Panc1 (cell line): ENCODE results near the gene ESRRB. TPM values are rescaled to one million over a fixed set of nuclear protein-coding genes. Genes with fewer than 3 reads are reported as not detected.

Source experiments
- ATAC-seq: fragments of 200-7000 bp; cut with Tn5 transposase; 2 replicates; pipeline ENCODE4 v1.9.1; 2020; ENCODE audit warnings: mild to moderate bottlenecking, moderate library complexity
- BruUV-seq: library from RNA; stranded (reverse); fragments of 400-500 nt; replicated peaks from 2 replicates; lab custom pipeline; 2021; lab: Mats Ljungman, UMichigan
- CTCF ChIA-PET: fragments of 300-600 bp; sonication (Branson Sonifier 250); formaldehyde crosslinking; loops from one replicate; lab custom pipeline; 2022; ENCODE audit warnings: antibody characterized with exemption; lab: Charles Lee
- POLR2A ChIA-PET: fragments of 300-600 bp; sonication (Branson Sonifier 250); formaldehyde crosslinking; loops from one replicate; lab custom pipeline; 2022; ENCODE audit warnings: antibody characterized with exemption; lab: Charles Lee
- DNase-seq: peaks from one replicate; pipeline ENCODE4 v3.0.0-alpha.2; 2010; ENCODE audit warnings: low read depth, low spot score
- H3K27ac ChIP-seq: 2 replicates; pipeline ENCODE4 v1.5.1; 2011; ENCODE audit warnings: mild to moderate bottlenecking, low read length, inconsistent platforms
- H3K27me3 ChIP-seq: fragments of 200-500 bp; sonication (Bioruptor generic); 2 replicates; pipeline ENCODE4 v1.6.0; 2014; ENCODE audit warnings: low read length, inconsistent platforms; ENCODE audit not compliant: control insufficient read depth, insufficient read depth
- H3K36me3 ChIP-seq: fragments of 200-500 bp; sonication (Bioruptor generic); 2 replicates; pipeline ENCODE4 v1.5.1; 2014; ENCODE audit warnings: inconsistent platforms, mild to moderate bottlenecking, low read length, moderate library complexity; ENCODE audit not compliant: control insufficient read depth, insufficient read depth
- H3K4me1 ChIP-seq: 2 replicates; pipeline ENCODE4 v1.5.1; 2011; ENCODE audit warnings: inconsistent platforms, mild to moderate bottlenecking, low read length, moderate library complexity; ENCODE audit not compliant: control insufficient read depth, insufficient read depth
- H3K4me3 ChIP-seq, 2 experiments: 2 replicates each; pipeline ENCODE4 v1.5.1; 2011 to 2012; ENCODE audit warnings: low read depth in 2 of 2, low read length in 2 of 2, mild to moderate bottlenecking in 2 of 2, inconsistent platforms in 1 of 2, moderate library complexity in 1 of 2
- H3K9me3 ChIP-seq: fragments of 200-500 bp; sonication (Bioruptor generic); 2 replicates; pipeline ENCODE4 v1.5.1; 2014; ENCODE audit warnings: low read depth, mild to moderate bottlenecking, inconsistent platforms, low read length, moderate library complexity; ENCODE audit not compliant: control insufficient read depth, insufficient read depth
- POLR2AphosphoS5 ChIP-seq: IDR thresholded peaks from 2 replicates; pipeline ENCODE4 v1.6.1; 2012; ENCODE audit warnings: mild to moderate bottlenecking, low read depth, low read length, moderate library complexity
- SIN3A ChIP-seq: IDR thresholded peaks from 2 replicates; pipeline ENCODE4 v1.6.1; 2012; ENCODE audit warnings: low read depth, mild to moderate bottlenecking, low read length, moderate library complexity, borderline replicate concordance; ENCODE audit not compliant: insufficient read depth
- TCF7L2 ChIP-seq: IDR thresholded peaks from 2 replicates; pipeline ENCODE4 v1.6.1; 2011; ENCODE audit warnings: mild to moderate bottlenecking, low read depth, low read length, inconsistent platforms
- in situ Hi-C: cut with HindIII; loops from 2 replicates; pipeline ENCODE4 v1.10.0; 2016; ENCODE audit warnings: low sequenced_read_pairs, low pct_unique_long_range_greater_than_20kb
- intact Hi-C: fragments of 100-400 bp; cut with micrococcal nuclease; formaldehyde crosslinking; loops from one replicate; pipeline ENCODE4 v1.10.0; 2022; ENCODE audit not compliant: unreplicated experiment
- total RNA-seq: library from RNA; stranded (reverse); gene quantifications from one replicate; pipeline ENCODE4 v1.2.1, GENCODE V29; 2021; ENCODE audit not compliant: unreplicated experiment
- TF ChIP-seq, protein P1 (sequence below), 2 experiments: IDR thresholded peaks; 2 replicates each; pipeline ENCODE4 v1.6.1; 2011 to 2012; ENCODE audit warnings: low read depth in 2 of 2, control low read depth in 1 of 2, low read length in 1 of 2, mild to moderate bottlenecking in 1 of 2, moderate library complexity in 1 of 2; ENCODE audit not compliant: insufficient read depth in 1 of 2
- TF ChIP-seq, protein P2 (sequence below): fragments of 450-650 bp; IDR thresholded peaks from 2 replicates; pipeline ENCODE4 v1.5.1; 2017; ENCODE audit warnings: mild to moderate bottlenecking

The ESRRB gene
- total RNA-seq, 1 experiment from 2014 or later, result not detected

DNA sequence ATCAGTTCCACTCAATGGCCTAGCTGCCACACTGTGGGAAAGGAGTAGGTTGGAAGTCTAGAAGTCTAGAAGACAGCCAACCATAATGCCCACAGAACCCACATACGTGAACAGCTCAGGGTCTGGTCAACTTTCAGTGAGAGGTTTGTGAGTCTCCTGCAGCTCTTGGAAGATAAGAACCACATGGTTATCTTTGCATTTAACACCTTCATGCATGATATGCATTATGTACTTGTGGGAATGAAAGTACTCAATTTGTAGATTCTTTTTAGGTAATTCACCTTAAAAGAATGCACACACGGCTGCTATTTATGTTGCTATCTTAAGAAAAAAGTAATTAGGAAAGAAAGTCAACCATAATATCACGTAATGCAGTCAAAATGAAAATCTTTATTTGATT, 126.7 kb downstream of the ESRRB start:
- H3K27ac ChIP-seq, result no peak overlapping the region
- H3K36me3 ChIP-seq, result no peaks in the 10 kb centered on the region
- no peak for ATAC-seq
- no peak overlapping the region for H3K4me3 ChIP-seq
- CTCF ChIA-PET, result no interaction called here
- in situ Hi-C loops (no loop called here), intact Hi-C loops (no loop called here)
- no TSS peak for BruUV-seq
- H3K4me1 ChIP-seq, result no peaks in the 10 kb centered on the region
- no peak for DNase-seq
- H3K9me3 ChIP-seq, result no peaks in the 10 kb centered on the region
- TF ChIP-seq, protein P1, sequence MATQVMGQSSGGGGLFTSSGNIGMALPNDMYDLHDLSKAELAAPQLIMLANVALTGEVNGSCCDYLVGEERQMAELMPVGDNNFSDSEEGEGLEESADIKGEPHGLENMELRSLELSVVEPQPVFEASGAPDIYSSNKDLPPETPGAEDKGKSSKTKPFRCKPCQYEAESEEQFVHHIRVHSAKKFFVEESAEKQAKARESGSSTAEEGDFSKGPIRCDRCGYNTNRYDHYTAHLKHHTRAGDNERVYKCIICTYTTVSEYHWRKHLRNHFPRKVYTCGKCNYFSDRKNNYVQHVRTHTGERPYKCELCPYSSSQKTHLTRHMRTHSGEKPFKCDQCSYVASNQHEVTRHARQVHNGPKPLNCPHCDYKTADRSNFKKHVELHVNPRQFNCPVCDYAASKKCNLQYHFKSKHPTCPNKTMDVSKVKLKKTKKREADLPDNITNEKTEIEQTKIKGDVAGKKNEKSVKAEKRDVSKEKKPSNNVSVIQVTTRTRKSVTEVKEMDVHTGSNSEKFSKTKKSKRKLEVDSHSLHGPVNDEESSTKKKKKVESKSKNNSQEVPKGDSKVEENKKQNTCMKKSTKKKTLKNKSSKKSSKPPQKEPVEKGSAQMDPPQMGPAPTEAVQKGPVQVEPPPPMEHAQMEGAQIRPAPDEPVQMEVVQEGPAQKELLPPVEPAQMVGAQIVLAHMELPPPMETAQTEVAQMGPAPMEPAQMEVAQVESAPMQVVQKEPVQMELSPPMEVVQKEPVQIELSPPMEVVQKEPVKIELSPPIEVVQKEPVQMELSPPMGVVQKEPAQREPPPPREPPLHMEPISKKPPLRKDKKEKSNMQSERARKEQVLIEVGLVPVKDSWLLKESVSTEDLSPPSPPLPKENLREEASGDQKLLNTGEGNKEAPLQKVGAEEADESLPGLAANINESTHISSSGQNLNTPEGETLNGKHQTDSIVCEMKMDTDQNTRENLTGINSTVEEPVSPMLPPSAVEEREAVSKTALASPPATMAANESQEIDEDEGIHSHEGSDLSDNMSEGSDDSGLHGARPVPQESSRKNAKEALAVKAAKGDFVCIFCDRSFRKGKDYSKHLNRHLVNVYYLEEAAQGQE (IDR thresholded peaks at IDR 0.05; ENCODE audit: insufficient read depth in 1 of 2, low read depth in 2 of 2, low read length in 1 of 2), result no peak
- TF ChIP-seq, protein P2, sequence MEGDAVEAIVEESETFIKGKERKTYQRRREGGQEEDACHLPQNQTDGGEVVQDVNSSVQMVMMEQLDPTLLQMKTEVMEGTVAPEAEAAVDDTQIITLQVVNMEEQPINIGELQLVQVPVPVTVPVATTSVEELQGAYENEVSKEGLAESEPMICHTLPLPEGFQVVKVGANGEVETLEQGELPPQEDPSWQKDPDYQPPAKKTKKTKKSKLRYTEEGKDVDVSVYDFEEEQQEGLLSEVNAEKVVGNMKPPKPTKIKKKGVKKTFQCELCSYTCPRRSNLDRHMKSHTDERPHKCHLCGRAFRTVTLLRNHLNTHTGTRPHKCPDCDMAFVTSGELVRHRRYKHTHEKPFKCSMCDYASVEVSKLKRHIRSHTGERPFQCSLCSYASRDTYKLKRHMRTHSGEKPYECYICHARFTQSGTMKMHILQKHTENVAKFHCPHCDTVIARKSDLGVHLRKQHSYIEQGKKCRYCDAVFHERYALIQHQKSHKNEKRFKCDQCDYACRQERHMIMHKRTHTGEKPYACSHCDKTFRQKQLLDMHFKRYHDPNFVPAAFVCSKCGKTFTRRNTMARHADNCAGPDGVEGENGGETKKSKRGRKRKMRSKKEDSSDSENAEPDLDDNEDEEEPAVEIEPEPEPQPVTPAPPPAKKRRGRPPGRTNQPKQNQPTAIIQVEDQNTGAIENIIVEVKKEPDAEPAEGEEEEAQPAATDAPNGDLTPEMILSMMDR, result no peak
- TF ChIP-seq SIN3A (no peak), TCF7L2 (no peak), POLR2AphosphoS5 (no peak)
- POLR2A ChIA-PET, result no interaction called here
- no peaks in the 10 kb centered on the region for H3K27me3 ChIP-seq

DNA sequence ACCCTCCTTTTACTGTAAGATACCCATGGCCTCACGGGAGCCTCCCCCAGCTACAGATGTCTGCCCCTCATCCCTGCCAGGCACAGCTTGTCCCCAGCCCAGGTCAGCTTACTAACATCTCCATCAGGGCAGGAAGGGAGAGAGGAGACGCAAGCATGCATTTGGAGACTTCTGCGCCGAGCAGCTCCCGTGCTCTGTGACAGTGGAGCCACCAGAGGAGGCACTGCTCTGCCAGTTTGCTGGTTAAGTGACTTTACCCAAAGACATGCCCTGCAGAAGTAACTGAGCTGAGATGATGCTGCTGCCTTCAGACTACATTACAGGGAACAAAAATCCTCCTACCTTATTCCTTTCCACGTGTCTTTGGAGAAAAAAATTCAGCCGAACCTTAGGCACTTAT, 133.4 kb downstream of the ESRRB start:
- BruUV-seq, result no TSS peak
- Histone ChIP-seq H3K36me3 (no peaks in the 10 kb centered on the region), H3K27ac (no peak overlapping the region), H3K27me3 (no peaks in the 10 kb centered on the region; the same call in 1 of the 2 replicates), H3K4me3 (no peak overlapping the region), H3K9me3 (no peaks in the 10 kb centered on the region), H3K4me1 (no peaks in the 10 kb centered on the region)
- ChIA-PET POLR2A (no interaction called here), CTCF (no interaction called here)
- in situ Hi-C loops, result no loop called here
- TF ChIP-seq, protein P1 (IDR thresholded peaks at IDR 0.05; ENCODE audit: insufficient read depth in 1 of 2, low read depth in 2 of 2, low read length in 1 of 2), result no peak
- TF ChIP-seq, protein P2, result no peak
- TF ChIP-seq SIN3A (no peak), POLR2AphosphoS5 (no peak), TCF7L2 (no peak)
- no peak for DNase-seq
- no peak for ATAC-seq
- intact Hi-C loops, result no loop called here
